ENCODE results near the gene ZFC3H1. TPM values are rescaled to one million over a fixed set of nuclear protein-coding genes. Genes with fewer than 3 reads are reported as not detected.

The ZFC3H1 gene
- total and polyA plus RNA-seq, 2 of the 13 experiments (the other 11 are each of a cell fraction or from before 2014, with no cell fraction given), result 17.1 to 38.3 TPM

DNA sequence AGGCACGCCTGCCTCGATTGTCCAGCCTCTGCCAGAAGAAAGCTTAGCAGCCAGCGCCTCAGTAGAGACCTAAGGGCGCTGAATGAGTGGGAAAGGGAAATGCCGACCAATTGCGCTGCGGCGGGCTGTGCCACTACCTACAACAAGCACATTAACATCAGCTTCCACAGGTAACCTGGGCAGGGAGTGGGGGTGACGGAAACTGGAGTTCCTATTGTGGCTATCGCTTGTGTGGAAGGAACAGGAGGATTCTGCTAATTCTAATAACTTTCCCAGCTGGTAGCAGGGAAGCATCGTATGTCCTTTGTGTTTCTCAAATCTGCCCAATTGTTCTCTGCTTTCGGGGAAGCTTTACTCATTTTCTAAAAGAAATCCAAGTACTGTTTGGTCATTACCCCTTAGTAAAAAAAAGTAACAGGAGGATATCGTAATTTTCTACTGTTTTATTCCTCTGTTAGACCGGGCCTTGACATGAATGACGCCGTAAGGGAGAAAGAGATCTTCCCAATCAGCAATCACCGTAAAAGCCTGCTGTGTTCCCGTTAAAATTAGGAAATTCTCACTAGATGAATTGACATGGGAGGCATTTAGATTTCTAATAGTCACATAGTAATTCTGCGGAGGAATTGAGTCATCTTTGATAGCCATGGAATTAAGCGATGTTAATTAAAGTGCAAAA lies 902 bp upstream of the ZFC3H1 start (continued):
- TF ChIP-seq, protein P1, sequence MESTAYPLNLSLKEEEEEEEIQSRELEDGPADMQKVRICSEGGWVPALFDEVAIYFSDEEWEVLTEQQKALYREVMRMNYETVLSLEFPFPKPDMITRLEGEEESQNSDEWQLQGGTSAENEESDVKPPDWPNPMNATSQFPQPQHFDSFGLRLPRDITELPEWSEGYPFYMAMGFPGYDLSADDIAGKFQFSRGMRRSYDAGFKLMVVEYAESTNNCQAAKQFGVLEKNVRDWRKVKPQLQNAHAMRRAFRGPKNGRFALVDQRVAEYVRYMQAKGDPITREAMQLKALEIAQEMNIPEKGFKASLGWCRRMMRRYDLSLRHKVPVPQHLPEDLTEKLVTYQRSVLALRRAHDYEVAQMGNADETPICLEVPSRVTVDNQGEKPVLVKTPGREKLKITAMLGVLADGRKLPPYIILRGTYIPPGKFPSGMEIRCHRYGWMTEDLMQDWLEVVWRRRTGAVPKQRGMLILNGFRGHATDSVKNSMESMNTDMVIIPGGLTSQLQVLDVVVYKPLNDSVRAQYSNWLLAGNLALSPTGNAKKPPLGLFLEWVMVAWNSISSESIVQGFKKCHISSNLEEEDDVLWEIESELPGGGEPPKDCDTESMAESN (CRISPR knock-in tag; conservative IDR thresholded peaks at IDR 0.05), result no peak; the same call in 1 of the 2 replicates
- TF ChIP-seq ZNF136 (CRISPR knock-in tag; IDR thresholded peaks at IDR 0.05; ENCODE audit: low read depth) (no peak), ZNF446 (CRISPR knock-in tag; IDR thresholded peaks at IDR 0.05) (no peak), SRSF4 (IDR thresholded peaks at IDR 0.05; ENCODE audit: low read depth, low read length, poor library complexity, severe bottlenecking) (no peak), POGZ (CRISPR knock-in tag; IDR thresholded peaks at IDR 0.05) (no peak), ZNF709 (CRISPR knock-in tag; IDR thresholded peaks at IDR 0.05) (no peak), ZFY (CRISPR knock-in tag; IDR thresholded peaks at IDR 0.05) (peak; percentile 15; the same call in 1 of the 2 replicates), RBFOX2 (IDR thresholded peaks at IDR 0.05; ENCODE audit: low read depth, low read length) (no peak), PHF20 (CRISPR knock-in tag; IDR thresholded peaks at IDR 0.05) (no peak), POLR2AphosphoS5 (IDR thresholded peaks at IDR 0.05; ENCODE audit: low read depth, low read length) (no peak), MAZ (IDR thresholded peaks at IDR 0.05; ENCODE audit: borderline replicate concordance, low read depth, low read length) (no peak), MAZ (CRISPR knock-in tag; IDR thresholded peaks at IDR 0.05; ENCODE audit: low read depth) (no peak; the same call in 1 of the 2 replicates), ZNF883 (CRISPR knock-in tag; IDR thresholded peaks at IDR 0.05; ENCODE audit: not compliant biosample characterization) (no peak), MTA1 (CRISPR knock-in tag; IDR thresholded peaks at IDR 0.05; ENCODE audit: borderline replicate concordance) (no peak), NFATC3 (CRISPR knock-in tag; IDR thresholded peaks at IDR 0.05) (no peak), ZNF530 (CRISPR knock-in tag; IDR thresholded peaks at IDR 0.05; ENCODE audit: low read depth) (no peak), ZNF317 (CRISPR knock-in tag; IDR thresholded peaks at IDR 0.05) (no peak), RFXAP (CRISPR knock-in tag; IDR thresholded peaks at IDR 0.05; ENCODE audit: borderline replicate concordance) (0 out of 2 replicates have a peak, but pooled peaks have one; percentile 9), EZH2 (conservative IDR thresholded peaks at IDR 0.05; ENCODE audit: low read depth, low read length) (no peak), HIVEP1 (CRISPR knock-in tag; IDR thresholded peaks at IDR 0.05) (no peak)
- TF ChIP-seq, protein P2, sequence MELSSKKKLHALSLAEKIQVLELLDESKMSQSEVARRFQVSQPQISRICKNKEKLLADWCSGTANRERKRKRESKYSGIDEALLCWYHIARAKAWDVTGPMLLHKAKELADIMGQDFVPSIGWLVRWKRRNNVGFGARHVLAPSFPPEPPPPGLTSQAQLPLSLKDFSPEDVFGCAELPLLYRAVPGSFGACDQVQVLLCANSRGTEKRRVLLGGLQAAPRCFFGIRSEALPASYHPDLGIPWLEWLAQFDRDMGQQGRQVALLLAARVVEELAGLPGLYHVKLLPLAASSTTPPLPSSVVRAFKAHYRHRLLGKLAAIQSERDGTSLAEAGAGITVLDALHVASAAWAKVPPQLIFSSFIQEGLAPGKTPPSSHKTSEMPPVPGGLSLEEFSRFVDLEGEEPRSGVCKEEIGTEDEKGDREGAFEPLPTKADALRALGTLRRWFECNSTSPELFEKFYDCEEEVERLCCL (CRISPR knock-in tag; IDR thresholded peaks at IDR 0.05; ENCODE audit: borderline replicate concordance), result no peak
- TF ChIP-seq, protein P3, sequence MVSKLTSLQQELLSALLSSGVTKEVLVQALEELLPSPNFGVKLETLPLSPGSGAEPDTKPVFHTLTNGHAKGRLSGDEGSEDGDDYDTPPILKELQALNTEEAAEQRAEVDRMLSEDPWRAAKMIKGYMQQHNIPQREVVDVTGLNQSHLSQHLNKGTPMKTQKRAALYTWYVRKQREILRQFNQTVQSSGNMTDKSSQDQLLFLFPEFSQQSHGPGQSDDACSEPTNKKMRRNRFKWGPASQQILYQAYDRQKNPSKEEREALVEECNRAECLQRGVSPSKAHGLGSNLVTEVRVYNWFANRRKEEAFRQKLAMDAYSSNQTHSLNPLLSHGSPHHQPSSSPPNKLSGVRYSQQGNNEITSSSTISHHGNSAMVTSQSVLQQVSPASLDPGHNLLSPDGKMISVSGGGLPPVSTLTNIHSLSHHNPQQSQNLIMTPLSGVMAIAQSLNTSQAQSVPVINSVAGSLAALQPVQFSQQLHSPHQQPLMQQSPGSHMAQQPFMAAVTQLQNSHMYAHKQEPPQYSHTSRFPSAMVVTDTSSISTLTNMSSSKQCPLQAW (CRISPR knock-in tag; IDR thresholded peaks at IDR 0.05), result no peak
- TF ChIP-seq, protein P4, sequence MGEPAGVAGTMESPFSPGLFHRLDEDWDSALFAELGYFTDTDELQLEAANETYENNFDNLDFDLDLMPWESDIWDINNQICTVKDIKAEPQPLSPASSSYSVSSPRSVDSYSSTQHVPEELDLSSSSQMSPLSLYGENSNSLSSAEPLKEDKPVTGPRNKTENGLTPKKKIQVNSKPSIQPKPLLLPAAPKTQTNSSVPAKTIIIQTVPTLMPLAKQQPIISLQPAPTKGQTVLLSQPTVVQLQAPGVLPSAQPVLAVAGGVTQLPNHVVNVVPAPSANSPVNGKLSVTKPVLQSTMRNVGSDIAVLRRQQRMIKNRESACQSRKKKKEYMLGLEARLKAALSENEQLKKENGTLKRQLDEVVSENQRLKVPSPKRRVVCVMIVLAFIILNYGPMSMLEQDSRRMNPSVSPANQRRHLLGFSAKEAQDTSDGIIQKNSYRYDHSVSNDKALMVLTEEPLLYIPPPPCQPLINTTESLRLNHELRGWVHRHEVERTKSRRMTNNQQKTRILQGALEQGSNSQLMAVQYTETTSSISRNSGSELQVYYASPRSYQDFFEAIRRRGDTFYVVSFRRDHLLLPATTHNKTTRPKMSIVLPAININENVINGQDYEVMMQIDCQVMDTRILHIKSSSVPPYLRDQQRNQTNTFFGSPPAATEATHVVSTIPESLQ (CRISPR knock-in tag; conservative IDR thresholded peaks at IDR 0.05), result no peak

Data from HepG2 (cell line).